Measurements from ENCODE around the gene MYBPC1. TPM values are rescaled to one million over a fixed set of nuclear protein-coding genes. Genes with fewer than 3 reads are reported as not detected.

MYBPC1 gene
- total RNA-seq, 1 donor from 2014 or later: not detected

DNA sequence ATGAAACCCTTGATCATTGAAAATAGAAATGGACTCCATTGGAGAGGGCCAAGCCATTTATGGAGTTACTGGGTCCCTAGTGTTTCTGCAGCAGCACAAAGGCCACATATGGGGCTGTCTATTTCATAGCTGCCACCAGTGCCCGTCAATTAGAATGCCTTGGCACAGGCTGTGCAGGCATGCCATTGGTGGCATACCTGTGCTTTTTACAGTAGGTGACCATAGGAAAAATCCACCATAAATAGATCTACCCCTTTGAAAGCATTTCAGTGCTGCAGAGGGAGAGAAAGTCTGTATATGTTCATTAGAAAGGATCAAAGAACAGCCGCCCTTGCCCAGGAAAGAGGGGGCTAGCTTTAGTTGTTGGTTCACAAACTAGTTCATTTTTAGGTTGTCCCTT lies 13.1 kb downstream of the MYBPC1 start:
- no peak for DNase-seq (ENCODE audit: extremely low spot score in 2 of 2)
- TF ChIP-seq, protein P1, sequence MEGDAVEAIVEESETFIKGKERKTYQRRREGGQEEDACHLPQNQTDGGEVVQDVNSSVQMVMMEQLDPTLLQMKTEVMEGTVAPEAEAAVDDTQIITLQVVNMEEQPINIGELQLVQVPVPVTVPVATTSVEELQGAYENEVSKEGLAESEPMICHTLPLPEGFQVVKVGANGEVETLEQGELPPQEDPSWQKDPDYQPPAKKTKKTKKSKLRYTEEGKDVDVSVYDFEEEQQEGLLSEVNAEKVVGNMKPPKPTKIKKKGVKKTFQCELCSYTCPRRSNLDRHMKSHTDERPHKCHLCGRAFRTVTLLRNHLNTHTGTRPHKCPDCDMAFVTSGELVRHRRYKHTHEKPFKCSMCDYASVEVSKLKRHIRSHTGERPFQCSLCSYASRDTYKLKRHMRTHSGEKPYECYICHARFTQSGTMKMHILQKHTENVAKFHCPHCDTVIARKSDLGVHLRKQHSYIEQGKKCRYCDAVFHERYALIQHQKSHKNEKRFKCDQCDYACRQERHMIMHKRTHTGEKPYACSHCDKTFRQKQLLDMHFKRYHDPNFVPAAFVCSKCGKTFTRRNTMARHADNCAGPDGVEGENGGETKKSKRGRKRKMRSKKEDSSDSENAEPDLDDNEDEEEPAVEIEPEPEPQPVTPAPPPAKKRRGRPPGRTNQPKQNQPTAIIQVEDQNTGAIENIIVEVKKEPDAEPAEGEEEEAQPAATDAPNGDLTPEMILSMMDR (IDR thresholded peaks at IDR 0.05): no peak
- TF ChIP-seq POLR2A (IDR thresholded peaks at IDR 0.05) (no peak), POLR2AphosphoS5 (IDR thresholded peaks at IDR 0.05; ENCODE audit: insufficient read depth in 1 of 2, low read depth in 1 of 2) (no peak)
- Histone ChIP-seq H3K36me3 (no peaks in the 10 kb centered on the region), H3K4me1 (no peaks in the 10 kb centered on the region), H3K4me3 (no peak overlapping the region), H3K27ac (no peak overlapping the region), H3K27me3 (no peaks in the 10 kb centered on the region), H3K9me3 (no peaks in the 10 kb centered on the region)
- intact Hi-C loops (cut with DNase I): no loop called here

DNA sequence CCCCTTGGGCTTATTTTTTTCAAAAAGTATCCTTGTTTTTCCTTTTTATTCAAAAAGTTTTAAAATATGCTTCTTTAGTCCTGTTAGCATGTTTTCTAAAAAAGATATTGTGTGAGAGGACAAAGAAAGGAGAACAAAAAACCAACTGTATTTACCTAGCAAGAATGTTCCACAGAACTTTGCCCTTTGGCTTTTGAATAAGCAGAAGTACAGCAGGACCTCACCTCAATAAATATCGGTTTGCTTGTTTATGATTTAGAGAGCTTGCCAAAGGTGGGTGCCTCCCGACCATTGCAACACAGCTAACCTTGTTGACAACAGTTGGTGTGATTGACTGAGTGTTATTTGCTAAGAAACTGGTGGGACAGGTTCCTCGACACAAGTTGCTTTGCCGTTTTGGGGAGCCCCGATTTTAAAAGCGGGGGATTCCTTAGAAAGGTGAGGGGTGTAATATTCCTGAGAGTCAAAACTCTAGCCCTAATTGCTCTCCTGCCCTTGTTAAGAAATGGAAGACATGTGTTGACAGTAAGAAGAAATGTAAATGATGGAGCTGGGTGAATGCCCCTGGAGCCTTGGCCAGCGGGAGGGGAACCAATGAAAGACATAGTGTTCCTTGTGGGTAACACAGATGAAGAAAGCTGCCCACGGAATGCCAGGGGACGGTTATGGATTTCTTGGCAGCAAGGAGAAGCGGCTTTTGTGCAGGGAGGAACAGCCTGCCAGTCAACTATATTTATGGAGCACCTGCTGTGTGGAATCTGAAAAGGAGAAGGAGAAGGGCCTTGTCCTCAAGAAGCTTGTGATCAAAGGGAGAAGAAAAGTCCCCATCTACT lies 13.7 kb downstream of the MYBPC1 start:
- intact Hi-C loops (cut with DNase I): no loop called here
- TF ChIP-seq, protein P1 (IDR thresholded peaks at IDR 0.05): no peak
- TF ChIP-seq POLR2A (IDR thresholded peaks at IDR 0.05) (no peak), POLR2AphosphoS5 (IDR thresholded peaks at IDR 0.05; ENCODE audit: insufficient read depth in 1 of 2, low read depth in 1 of 2) (no peak)
- H3K9me3 ChIP-seq: no peaks in the 10 kb centered on the region
- H3K4me3 ChIP-seq: no peak overlapping the region
- H3K4me1 ChIP-seq: no peaks in the 10 kb centered on the region
- no peaks in the 10 kb centered on the region for H3K36me3 ChIP-seq
- no peak overlapping the region for H3K27ac ChIP-seq
- no peaks in the 10 kb centered on the region for H3K27me3 ChIP-seq
- DNase-seq (ENCODE audit: extremely low spot score in 2 of 2): no peak

DNA sequence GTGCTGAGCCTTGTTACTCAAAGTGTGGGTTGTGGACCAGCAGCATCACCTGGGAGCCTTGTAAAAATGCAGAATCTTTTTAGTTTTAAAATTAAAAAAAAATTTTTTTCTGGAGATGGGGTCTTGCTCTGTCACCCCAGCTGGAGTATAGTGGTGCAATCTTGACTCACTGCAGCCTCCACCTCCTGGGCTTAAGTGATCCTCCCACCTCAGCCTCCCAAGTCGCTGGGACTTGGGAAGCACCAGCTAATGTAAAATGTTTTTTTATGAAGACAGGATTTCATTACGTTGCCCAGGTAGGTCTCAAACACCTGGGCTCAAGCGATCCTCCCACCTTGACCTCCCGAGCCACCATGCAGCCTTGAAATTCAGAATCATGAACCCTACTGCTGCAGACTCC lies 14.4 kb downstream of the MYBPC1 start:
- Histone ChIP-seq H3K4me3 (no peak overlapping the region), H3K9me3 (no peaks in the 10 kb centered on the region), H3K4me1 (no peaks in the 10 kb centered on the region), H3K27ac (no peak overlapping the region), H3K27me3 (no peaks in the 10 kb centered on the region), H3K36me3 (no peaks in the 10 kb centered on the region)
- intact Hi-C loops (cut with DNase I): no loop called here
- no peak for TF ChIP-seq POLR2A (IDR thresholded peaks at IDR 0.05)
- TF ChIP-seq, protein P1 (IDR thresholded peaks at IDR 0.05): no peak
- TF ChIP-seq POLR2AphosphoS5 (IDR thresholded peaks at IDR 0.05; ENCODE audit: insufficient read depth in 1 of 2, low read depth in 1 of 2): no peak
- no peak for DNase-seq (ENCODE audit: extremely low spot score in 2 of 2)

DNA sequence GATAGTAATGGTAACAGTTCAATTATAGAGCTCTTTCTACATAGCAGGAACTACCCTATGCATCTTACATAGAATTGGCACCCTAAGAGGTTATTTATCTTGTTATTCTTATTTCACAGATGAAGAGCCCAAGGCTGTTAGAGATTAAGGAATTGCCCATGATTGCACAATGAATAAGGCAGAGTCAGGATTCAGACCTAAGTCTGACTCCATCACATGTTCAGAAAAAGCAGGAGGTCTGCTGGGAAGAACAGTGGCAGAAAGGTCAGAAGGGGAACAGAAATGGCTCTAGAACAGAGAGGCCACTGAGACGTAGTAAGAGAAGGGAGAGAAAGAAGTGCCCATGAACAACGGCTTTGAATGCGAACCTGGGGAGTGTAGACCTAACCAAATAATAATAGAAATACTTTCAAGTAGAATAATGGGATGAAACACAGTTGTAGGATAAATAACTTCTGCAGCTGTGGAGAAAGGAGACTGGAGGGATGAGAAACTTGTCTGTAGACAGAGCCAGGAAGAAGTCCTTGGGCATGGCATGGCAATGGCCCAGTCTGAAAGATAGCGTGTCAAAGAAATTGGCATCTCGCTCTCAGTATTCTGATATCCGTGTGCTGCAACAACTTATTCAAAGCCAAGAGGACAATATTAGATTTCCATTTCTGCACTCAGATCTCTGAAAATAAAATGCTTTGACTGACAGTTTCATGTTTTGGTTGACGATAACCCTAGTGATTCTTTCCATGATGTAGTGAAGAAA lies 17.6 kb downstream of the MYBPC1 start:
- H3K4me1 ChIP-seq: peaks cover 7% of the 10 kb centered on the region
- H3K27ac ChIP-seq: no peak overlapping the region
- H3K36me3 ChIP-seq: no peaks in the 10 kb centered on the region
- intact Hi-C loops (cut with DNase I): no loop called here
- no peak for TF ChIP-seq POLR2A (IDR thresholded peaks at IDR 0.05)
- TF ChIP-seq POLR2AphosphoS5 (IDR thresholded peaks at IDR 0.05; ENCODE audit: insufficient read depth in 1 of 2, low read depth in 1 of 2): no peak
- TF ChIP-seq, protein P1 (IDR thresholded peaks at IDR 0.05): no peak
- no peaks in the 10 kb centered on the region for H3K9me3 ChIP-seq
- H3K27me3 ChIP-seq: no peaks in the 10 kb centered on the region
- no peak overlapping the region for H3K4me3 ChIP-seq
- no peak for DNase-seq (ENCODE audit: extremely low spot score in 2 of 2)
